GM13976 (cell line): ENCODE measurements around the gene PCP4.

Source experiments
- DNase-seq: peaks from one replicate; pipeline ENCODE4 v3.0.0; 2012; ENCODE audit warnings: low spot score
- CTCF ChIP-seq: IDR thresholded peaks from 2 replicates; pipeline ENCODE4 v1.5.1; 2012; ENCODE audit warnings: borderline replicate concordance, mild to moderate bottlenecking; ENCODE audit not compliant: insufficient read depth; ENCODE audit errors: extremely low read depth, missing control alignments, control extremely low read depth
- in situ Hi-C: fragments of 300-500 bp; cut with MboI; formaldehyde crosslinking; loops from one replicate; pipeline ENCODE4 v1.12.0; 2022; ENCODE audit warnings: low sequenced_read_pairs, mixed read lengths, inconsistent platforms; ENCODE audit not compliant: unreplicated experiment

The PCP4 gene

GRCh38 chr21:39911286-39912199 is 44.3 kb downstream of the PCP4 start:
- in situ Hi-C loops: no loop called here
- TF ChIP-seq CTCF: no peak
- no peak for DNase-seq

GRCh38 chr21:39913706-39914305 is 46.6 kb downstream of the PCP4 start:
- in situ Hi-C loops: no loop called here

GRCh38 chr21:39915881-39916280 is 48.6 kb downstream of the PCP4 start:
- DNase-seq: no peak
- no peak for TF ChIP-seq CTCF

More at GRCh38 chr21:39913706-39914305, 46.6 kb downstream of the PCP4 start:
- no peak for DNase-seq
- no peak for TF ChIP-seq CTCF

GRCh38 chr21:39918558-39918957 is 51.3 kb downstream of the PCP4 start:
- TF ChIP-seq CTCF: no peak
- no peak for DNase-seq
- in situ Hi-C loops: no loop called here

More at GRCh38 chr21:39915881-39916280, 48.6 kb downstream of the PCP4 start:
- in situ Hi-C loops: no loop called here

GRCh38 chr21:39923476-39923875 is 56.2 kb downstream of the PCP4 start:
- no peak for DNase-seq
- in situ Hi-C loops: no loop called here
- no peak for TF ChIP-seq CTCF

GRCh38 chr21:39924577-39925308 is 57.5 kb downstream of the PCP4 start:
- DNase-seq: no peak
- TF ChIP-seq CTCF: no peak
- in situ Hi-C loops: no loop called here
